GM12878 (cell line): ENCODE data around the gene RUNX3. TPM values are rescaled to one million over a fixed set of nuclear protein-coding genes. Genes with fewer than 3 reads are reported as not detected.

Source experiments
- ATAC-seq: fragments of 200-7000 bp; cut with Tn5 transposase; 3 replicates; pipeline ENCODE4 v1.9.1; 2020; ENCODE audit warnings: mild to moderate bottlenecking, moderate library complexity
- BruUV-seq: library from RNA; stranded (reverse); fragments of 400-500 nt; replicated peaks from 2 replicates; lab custom pipeline; 2021; lab: Mats Ljungman, UMichigan
- CTCF ChIA-PET: fragments of 300-600 bp; sonication (Branson Sonifier 250); formaldehyde crosslinking; extraction: SDS; loops from one replicate; lab custom pipeline; 2021; ENCODE audit warnings: inconsistent platforms; lab: Yijun Ruan, JAX
- POLR2A ChIA-PET: fragments of 350-600 bp; formaldehyde crosslinking; extraction: SDS; loops from one replicate; lab custom pipeline; 2021; ENCODE audit warnings: inconsistent platforms; lab: Charles Lee
- RAD21 ChIA-PET: fragments of 300-600 bp; sonication (Branson Sonifier 250); formaldehyde crosslinking; loops from one replicate; lab custom pipeline; 2023; ENCODE audit warnings: antibody characterized with exemption; ENCODE audit not compliant: unreplicated experiment; lab: Charles Lee
- SMC1A ChIA-PET: fragments of 300-600 bp; sonication (Branson Sonifier 250); formaldehyde crosslinking; loops from one replicate; lab custom pipeline; 2023; ENCODE audit not compliant: unreplicated experiment, uncharacterized antibody; lab: Charles Lee
- DNase-seq: peaks from one replicate; pipeline ENCODE4 v3.0.0-alpha.2; 2011; ENCODE audit warnings: low read depth, low spot score
- FAIRE-seq: peaks from 3 replicates; lab custom pipeline; 2011; peaks lifted over from hg19 to GRCh38; lab: Jason Lieb, UNC
- H2AFZ ChIP-seq: 2 replicates; pipeline ENCODE4 v1.6.0; 2011; ENCODE audit warnings: low read depth, low read length, control low read depth; ENCODE audit not compliant: control insufficient read depth
- H3K27ac ChIP-seq: 2 replicates; pipeline ENCODE4 v1.5.1; 2011; ENCODE audit warnings: control low read depth; ENCODE audit not compliant: control insufficient read depth, insufficient read depth
- H3K27me3 ChIP-seq, 2 experiments: replicated peaks in 1 of 2; 2 replicates each; pipeline versions ENCODE4 v1.6.0 to v1.6.1; 2011; ENCODE audit warnings: low read length in 1 of 2; ENCODE audit not compliant: control insufficient read depth in 2 of 2, insufficient read depth in 2 of 2
- H3K36me3 ChIP-seq, 2 experiments: 2 replicates each; pipeline ENCODE4 v1.5.1; 2011; ENCODE audit warnings: low read length in 1 of 2; ENCODE audit not compliant: control insufficient read depth in 2 of 2, insufficient read depth in 2 of 2
- H3K4me1 ChIP-seq: 2 replicates; pipeline ENCODE4 v1.6.1; 2011; ENCODE audit warnings: mild to moderate bottlenecking, low read length, moderate library complexity, mixed read lengths; ENCODE audit not compliant: control insufficient read depth, insufficient read depth
- H3K4me2 ChIP-seq: 2 replicates; pipeline ENCODE4 v1.6.0; 2011; ENCODE audit warnings: control low read depth; ENCODE audit not compliant: control insufficient read depth, insufficient read depth
- H3K4me3 ChIP-seq: fragments of 200-600 bp; sonication (generic); 2 replicates; pipeline ENCODE4 v1.5.1; 2016
- H3K79me2 ChIP-seq: 2 replicates; pipeline ENCODE4 v1.6.0; 2011; ENCODE audit warnings: low read length; ENCODE audit not compliant: control insufficient read depth, insufficient read depth
- H3K9ac ChIP-seq: 2 replicates; pipeline ENCODE4 v1.8.0; 2011; ENCODE audit warnings: low read length, control low read depth, mixed read lengths; ENCODE audit not compliant: control insufficient read depth, insufficient read depth
- H3K9me3 ChIP-seq: replicated peaks from 3 replicates; pipeline ENCODE4 v1.5.1; 2011; ENCODE audit warnings: mild to moderate bottlenecking, low read length; ENCODE audit not compliant: control insufficient read depth, insufficient read depth
- H4K20me1 ChIP-seq: 2 replicates; pipeline ENCODE4 v1.6.0; 2011; ENCODE audit not compliant: control insufficient read depth, insufficient read depth
- ATF7 ChIP-seq: fragments of 450-650 bp; IDR thresholded peaks from 2 replicates; pipeline ENCODE4 v1.6.1; 2016; ENCODE audit warnings: low read depth, mild to moderate bottlenecking
- IKZF1 ChIP-seq: fragments of 450-650 bp; conservative IDR thresholded peaks from 2 replicates; pipeline ENCODE4 v1.6.1; 2017; ENCODE audit warnings: antibody characterized with exemption, mild to moderate bottlenecking
- IRF4 ChIP-seq: IDR thresholded peaks from 2 replicates; pipeline ENCODE4 v1.6.1; 2011; ENCODE audit warnings: low read depth, low read length
- POU2F2 ChIP-seq: IDR thresholded peaks from 3 replicates; pipeline ENCODE4 v1.6.1; 2011; ENCODE audit warnings: low read depth, mild to moderate bottlenecking, low read length, borderline replicate concordance
- RUNX3 ChIP-seq: IDR thresholded peaks from 2 replicates; pipeline ENCODE4 v1.6.1; 2012; ENCODE audit warnings: low read length, inconsistent platforms
- SPI1 ChIP-seq: IDR thresholded peaks from 2 replicates; pipeline ENCODE4 v1.6.1; 2011; ENCODE audit warnings: low read depth, mild to moderate bottlenecking, low read length, moderate library complexity, borderline replicate concordance; ENCODE audit not compliant: insufficient read depth
- WGBS: methylation state at CpG from one replicate; pipeline ENCODE4 v1.1.6; 2016; ENCODE audit warnings: low lambda C conversion rate; ENCODE audit not compliant: insufficient replicate concordance, insufficient coverage; ENCODE audit errors: missing lambda C conversion rate; 5-methylcytosine and 5-hydroxymethylcytosine counted together
- in situ Hi-C: fragments of 300-500 bp; cut with MboI; formaldehyde crosslinking; loops from 9 replicates; pipeline ENCODE4 v1.14.3; 2018; ENCODE audit warnings: mixed read lengths
- intact Hi-C: fragments of 100-400 bp; cut with micrococcal nuclease; formaldehyde crosslinking; loops from one replicate; pipeline ENCODE4 v1.14.2; 2022; ENCODE audit not compliant: unreplicated experiment
- polyA plus RNA-seq, 11 experiments: library from polyadenylated mRNA; depleted of rRNA in 4 of 11; unstranded in 6 of 11; stranded (reverse) in 5 of 11; fragments of >200 nt; fragmentation: Nextera tagmentation in 4 of 11; fragmentation: Illumina TruSeq in 1 of 11; extraction: Ambion mirVana in 4 of 11; extraction: Trizol in 1 of 11; gene quantifications; 1 replicate in 1 of 11; 2 replicates in 10 of 11; pipeline versions ENCODE4 v1.2.1 to v1.2.3, GENCODE V29; 2011 to 2016; ENCODE audit warnings: inconsistent platforms in 2 of 11, missing spikeins in 2 of 11, low read depth in 1 of 11
- total RNA-seq, 4 experiments: library from RNA; depleted of rRNA in 3 of 4; stranded (reverse); fragments of >200 nt in 3 of 4; fragmentation: Illumina TruSeq in 1 of 4; extraction: Trizol in 1 of 4; gene quantifications; 2 replicates each; pipeline versions ENCODE4 v1.2.1 to v1.2.3, GENCODE V29; 2013 to 2021
- TF ChIP-seq, protein P1 (sequence below): fragments of 450-650 bp; IDR thresholded peaks from 2 replicates; pipeline ENCODE4 v1.6.1; 2017; ENCODE audit warnings: mild to moderate bottlenecking, moderate library complexity

Gene RUNX3
- total and polyA plus RNA-seq, 10 of the 15 experiments (the other 5 are each of a cell fraction or from before 2014, with no cell fraction given): 19.0 to 151 (median 31.4) TPM

DNA sequence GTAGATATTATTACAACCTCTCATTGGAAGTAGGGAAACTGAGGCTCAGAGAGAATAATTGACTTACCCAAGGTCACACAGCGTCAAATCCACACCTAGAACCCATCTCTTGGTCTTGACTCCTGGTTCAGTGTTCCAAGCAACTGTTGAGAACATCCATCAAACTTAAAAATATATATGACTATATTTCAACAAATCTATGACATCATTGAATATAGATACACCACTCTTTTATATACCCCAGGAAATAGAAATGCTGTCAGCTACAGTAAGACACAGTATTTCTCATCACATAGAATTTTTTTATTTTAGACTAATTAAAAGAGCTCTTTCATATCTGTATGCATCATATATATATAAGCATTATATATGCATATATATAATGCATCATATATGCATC is 56.9 kb downstream of the RUNX3 start:
- RAD21 ChIA-PET: no interaction called here
- Histone ChIP-seq H2AFZ (no peak overlapping the region), H3K27me3 (no peaks in the 10 kb centered on the region; a peak in 1 of 4 replicates), H3K4me3 (no peak overlapping the region), H3K4me1 (peaks cover 7% of the 10 kb centered on the region), H3K27ac (no peak overlapping the region), H4K20me1 (no peaks in the 10 kb centered on the region), H3K4me2 (no peak overlapping the region), H3K9me3 (peaks cover under 1% of the 10 kb centered on the region; the same call in 2 of the 3 replicates), H3K79me2 (no peaks in the 10 kb centered on the region), H3K36me3 (no peaks in the 10 kb centered on the region), H3K9ac (no peak overlapping the region)
- POLR2A ChIA-PET: no interaction called here
- SMC1A ChIA-PET: interaction anchor here (1.0 to 1.7 kb wide), 2 partner anchors 14 to 164 kb away, joined by 3 to 4 read pairs; no protein-coding TSS in a partner anchor
- ATAC-seq (no peak), DNase-seq (no peak), FAIRE-seq (no peak)
- WGBS: 7% methylated on average over 1 of the region's 1 CpG
- BruUV-seq: no TSS peak
- CTCF ChIA-PET: no interaction called here
- intact Hi-C loops (no loop called here), in situ Hi-C loops (no loop called here)
- TF ChIP-seq ATF7 (peak; percentile 56), IRF4 (no peak)

DNA sequence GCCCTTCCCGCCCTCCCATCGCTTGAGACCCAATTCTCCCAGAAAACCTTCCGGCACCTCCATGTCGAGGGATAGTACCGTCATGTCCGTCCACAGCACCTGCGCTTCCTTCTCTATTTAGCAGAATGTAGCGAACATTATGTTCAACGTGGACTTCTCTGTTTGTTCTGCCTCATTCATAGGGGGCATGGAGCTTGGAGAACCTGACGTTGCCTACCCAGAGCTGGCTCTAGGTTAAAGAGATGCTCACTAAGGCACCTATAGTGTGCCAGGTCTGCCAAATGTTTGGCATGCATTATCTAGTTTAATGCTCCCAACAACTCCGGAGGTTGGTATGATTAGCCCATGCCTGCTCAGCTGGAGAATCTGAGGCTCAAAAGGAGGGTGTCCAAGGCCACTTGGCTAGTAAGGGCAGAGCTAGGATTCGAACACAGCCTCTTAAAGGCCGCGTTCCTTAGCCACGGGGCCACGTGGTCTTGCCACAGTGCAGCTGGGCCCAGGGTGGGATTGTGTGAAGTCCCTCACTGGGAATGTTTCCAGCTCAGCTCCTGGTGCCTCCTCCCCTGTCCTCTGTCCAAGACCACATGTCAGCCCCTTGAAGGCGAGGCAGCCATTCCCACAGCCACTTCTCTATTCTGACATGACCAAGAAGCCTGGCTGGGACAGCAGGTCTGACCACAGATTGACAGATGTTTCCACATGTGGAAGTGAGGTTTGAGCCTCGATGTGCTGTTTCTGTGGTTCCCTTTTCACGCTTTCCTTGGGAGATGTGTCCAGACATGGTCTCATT is 57.8 kb downstream of the RUNX3 start:
- no TSS peak for BruUV-seq
- ATAC-seq: no peak
- Histone ChIP-seq H3K9ac (no peak overlapping the region), H3K79me2 (no peaks in the 10 kb centered on the region), H4K20me1 (no peaks in the 10 kb centered on the region), H2AFZ (no peak overlapping the region), H3K36me3 (no peaks in the 10 kb centered on the region), H3K4me3 (no peak overlapping the region), H3K4me1 (peaks cover 7% of the 10 kb centered on the region), H3K4me2 (no peak overlapping the region), H3K27me3 (peaks cover 2 to 6% of the 10 kb centered on the region in 2 experiments), H3K27ac (no peak overlapping the region), H3K9me3 (no peaks in the 10 kb centered on the region)
- ChIA-PET POLR2A (no interaction called here), CTCF (interaction anchor here (1.3 kb wide), 1 partner anchor 10 kb away, joined by 3 read pairs; no protein-coding TSS in a partner anchor), RAD21 (interaction anchor here (2.1 kb wide), 1 partner anchor 26 kb away, joined by 4 read pairs; no protein-coding TSS in a partner anchor), SMC1A (interaction anchor here (1.0 to 1.7 kb wide), 3 partner anchors 10 to 23 kb away, joined by 3 to 4 read pairs (median 4); no protein-coding TSS in a partner anchor)
- in situ Hi-C loops (no loop called here), intact Hi-C loops (no loop called here)
- DNase-seq: no peak
- TF ChIP-seq RUNX3: peak; percentile 24; the same call in 1 of the 2 replicates
- TF ChIP-seq ATF7: no peak
- TF ChIP-seq, protein P1, sequence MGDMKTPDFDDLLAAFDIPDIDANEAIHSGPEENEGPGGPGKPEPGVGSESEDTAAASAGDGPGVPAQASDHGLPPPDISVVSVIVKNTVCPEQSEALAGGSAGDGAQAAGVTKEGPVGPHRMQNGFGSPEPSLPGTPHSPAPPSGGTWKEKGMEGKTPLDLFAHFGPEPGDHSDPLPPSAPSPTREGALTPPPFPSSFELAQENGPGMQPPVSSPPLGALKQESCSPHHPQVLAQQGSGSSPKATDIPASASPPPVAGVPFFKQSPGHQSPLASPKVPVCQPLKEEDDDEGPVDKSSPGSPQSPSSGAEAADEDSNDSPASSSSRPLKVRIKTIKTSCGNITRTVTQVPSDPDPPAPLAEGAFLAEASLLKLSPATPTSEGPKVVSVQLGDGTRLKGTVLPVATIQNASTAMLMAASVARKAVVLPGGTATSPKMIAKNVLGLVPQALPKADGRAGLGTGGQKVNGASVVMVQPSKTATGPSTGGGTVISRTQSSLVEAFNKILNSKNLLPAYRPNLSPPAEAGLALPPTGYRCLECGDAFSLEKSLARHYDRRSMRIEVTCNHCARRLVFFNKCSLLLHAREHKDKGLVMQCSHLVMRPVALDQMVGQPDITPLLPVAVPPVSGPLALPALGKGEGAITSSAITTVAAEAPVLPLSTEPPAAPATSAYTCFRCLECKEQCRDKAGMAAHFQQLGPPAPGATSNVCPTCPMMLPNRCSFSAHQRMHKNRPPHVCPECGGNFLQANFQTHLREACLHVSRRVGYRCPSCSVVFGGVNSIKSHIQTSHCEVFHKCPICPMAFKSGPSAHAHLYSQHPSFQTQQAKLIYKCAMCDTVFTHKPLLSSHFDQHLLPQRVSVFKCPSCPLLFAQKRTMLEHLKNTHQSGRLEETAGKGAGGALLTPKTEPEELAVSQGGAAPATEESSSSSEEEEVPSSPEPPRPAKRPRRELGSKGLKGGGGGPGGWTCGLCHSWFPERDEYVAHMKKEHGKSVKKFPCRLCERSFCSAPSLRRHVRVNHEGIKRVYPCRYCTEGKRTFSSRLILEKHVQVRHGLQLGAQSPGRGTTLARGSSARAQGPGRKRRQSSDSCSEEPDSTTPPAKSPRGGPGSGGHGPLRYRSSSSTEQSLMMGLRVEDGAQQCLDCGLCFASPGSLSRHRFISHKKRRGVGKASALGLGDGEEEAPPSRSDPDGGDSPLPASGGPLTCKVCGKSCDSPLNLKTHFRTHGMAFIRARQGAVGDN: 0 out of 2 replicates have a peak, but pooled peaks have one; percentile 15
- peak; percentile 26; the same call in 1 of the 2 replicates for TF ChIP-seq IKZF1
- no peak for TF ChIP-seq POU2F2
- TF ChIP-seq SPI1: peak; percentile 60; the same call in 1 of the 2 replicates
- FAIRE-seq: no peak
- 31% methylated on average over 19 of the region's 19 CpGs for WGBS
